OCI-LY3 (cell line): ENCODE measurements around the gene AKTIP.

ENCODE experiments used
- H2AFZ ChIP-seq: fragments of 200-600, 300-600 bp; shearing (Covaris generic); 2 replicates; pipeline ENCODE4 v1.6.0; 2014; ENCODE audit warnings: antibody characterized with exemption, low read depth, low read length
- H3K27ac ChIP-seq: fragments of 200-600, 300-600 bp; sonication (generic); 2 replicates; pipeline ENCODE4 v1.5.1; 2014; ENCODE audit warnings: mild to moderate bottlenecking, low read length, moderate library complexity, mixed read lengths
- H3K27me3 ChIP-seq: fragments of 200-600, 300-600 bp; sonication (generic); 2 replicates; pipeline ENCODE4 v1.6.1; 2014; ENCODE audit warnings: low read depth, low read length, mixed read lengths
- H3K36me3 ChIP-seq: fragments of 200-600, 300-600 bp; sonication (generic); replicated peaks from 2 replicates; pipeline ENCODE3; 2014; ENCODE audit warnings: low read depth, low read length, mixed read lengths
- H3K4me1 ChIP-seq: fragments of 300-600, 200-600 bp; sonication (generic); 2 replicates; pipeline ENCODE4 v1.6.1; 2014; ENCODE audit warnings: low read length, mixed read lengths
- H3K4me2 ChIP-seq: fragments of 200-600, 300-600 bp; sonication (generic); 2 replicates; pipeline ENCODE4 v1.6.1; 2014; ENCODE audit warnings: low read length, mixed read lengths
- H3K4me3 ChIP-seq: fragments of 300-600, 200-600 bp; sonication (generic); 2 replicates; pipeline ENCODE4 v1.5.1; 2014; ENCODE audit warnings: antibody characterized with exemption, mild to moderate bottlenecking, low read length, moderate library complexity
- H3K79me2 ChIP-seq: fragments of 300-600, 200-600 bp; shearing (Covaris generic); 2 replicates; pipeline ENCODE4 v1.6.1; 2014; ENCODE audit warnings: mild to moderate bottlenecking, low read length, mixed read lengths
- H3K9ac ChIP-seq: fragments of 300-600, 200-600 bp; shearing (Covaris generic); 2 replicates; pipeline ENCODE4 v1.6.0; 2014; ENCODE audit warnings: mild to moderate bottlenecking, low read length, moderate library complexity
- H3K9me3 ChIP-seq: fragments of 200-600, 300-600 bp; shearing (Covaris generic); 2 replicates; pipeline ENCODE4 v1.6.1; 2014; ENCODE audit warnings: low read length, mixed read lengths; ENCODE audit not compliant: insufficient read depth
- H4K20me1 ChIP-seq: fragments of 200-600, 300-600 bp; sonication (generic); 2 replicates; pipeline ENCODE4 v1.6.1; 2016; ENCODE audit warnings: low read length, mixed read lengths; ENCODE audit not compliant: insufficient read depth
- CTCF ChIP-seq: fragments of 200-600, 300-600 bp; sonication (generic); IDR thresholded peaks from 2 replicates; pipeline ENCODE4 v1.5.1; 2014; ENCODE audit warnings: antibody characterized with exemption, low read length, low read depth
- EZH2phosphoT487 ChIP-seq: fragments of 200-600 bp; shearing (Covaris generic); IDR thresholded peaks from 2 replicates; pipeline ENCODE4 v1.6.1; 2018; ENCODE audit warnings: antibody characterized with exemption, mixed run types, low read depth

Gene AKTIP

GRCh38 chr16:53511403-53512280, 8.6 kb upstream of the AKTIP start:
- H4K20me1 ChIP-seq = no peaks in the 10 kb centered on the region
- H3K27ac ChIP-seq = no peak overlapping the region
- peaks cover 8% of the 10 kb centered on the region; the same call in 1 of the 2 replicates for H3K4me1 ChIP-seq
- TF ChIP-seq EZH2phosphoT487 (no peak), CTCF (no peak)
- 0 out of 2 replicates have a peak, but pooled peaks cover 2% of the 10 kb centered on the region for H3K27me3 ChIP-seq
- no peak overlapping the region for H3K4me3 ChIP-seq
- no peaks in the 10 kb centered on the region for H3K36me3 ChIP-seq
- no peaks in the 10 kb centered on the region for H3K79me2 ChIP-seq
- H2AFZ ChIP-seq = no peak overlapping the region
- no peak overlapping the region for H3K9ac ChIP-seq
- no peaks in the 10 kb centered on the region for H3K9me3 ChIP-seq
- H3K4me2 ChIP-seq = no peak overlapping the region

- H3K27ac ChIP-seq = no peak overlapping the region
- peaks cover 8% of the 10 kb centered on the region; the same call in 1 of the 2 replicates for H3K4me1 ChIP-seq
- no peaks in the 10 kb centered on the region for H4K20me1 ChIP-seq
- H3K4me3 ChIP-seq = no peak overlapping the region
- no peak overlapping the region for H2AFZ ChIP-seq
- H3K36me3 ChIP-seq = no peaks in the 10 kb centered on the region
- no peaks in the 10 kb centered on the region for H3K9me3 ChIP-seq
- H3K9ac ChIP-seq = no peak overlapping the region
- no peaks in the 10 kb centered on the region for H3K79me2 ChIP-seq
- H3K27me3 ChIP-seq = 0 out of 2 replicates have a peak, but pooled peaks cover 2% of the 10 kb centered on the region
- H3K4me2 ChIP-seq = no peak overlapping the region
- TF ChIP-seq CTCF (no peak), EZH2phosphoT487 (no peak)
Measured at GRCh38 chr16:53511084-53511402, 8.0 kb upstream of the AKTIP start.

- Histone ChIP-seq H3K4me1 (peaks cover 8% of the 10 kb centered on the region; the same call in 1 of the 2 replicates), H3K27ac (no peak overlapping the region), H3K4me3 (peak overlapping the region; percentile 74), H3K4me2 (peak overlapping the region; percentile 93), H3K9me3 (no peaks in the 10 kb centered on the region), H3K79me2 (no peaks in the 10 kb centered on the region), H3K36me3 (no peaks in the 10 kb centered on the region), H2AFZ (peak overlapping the region; percentile 83), H3K27me3 (0 out of 2 replicates have a peak, but pooled peaks cover 2% of the 10 kb centered on the region), H4K20me1 (no peaks in the 10 kb centered on the region), H3K9ac (no peak overlapping the region)
- TF ChIP-seq CTCF = no peak
- TF ChIP-seq EZH2phosphoT487 = no peak
Measured at GRCh38 chr16:53510704-53511070, 7.7 kb upstream of the AKTIP start.

GRCh38 chr16:53509906-53510703, 7.1 kb upstream of the AKTIP start:
- H3K4me3 ChIP-seq = peak overlapping the region; percentile 74
- no peaks in the 10 kb centered on the region for H3K79me2 ChIP-seq
- H2AFZ ChIP-seq = peak overlapping the region; percentile 83
- H3K27ac ChIP-seq = no peak overlapping the region
- H3K9me3 ChIP-seq = no peaks in the 10 kb centered on the region
- H3K36me3 ChIP-seq = no peaks in the 10 kb centered on the region
- peaks cover 8% of the 10 kb centered on the region; the same call in 1 of the 2 replicates for H3K4me1 ChIP-seq
- H3K9ac ChIP-seq = peak overlapping the region; percentile 11
- H4K20me1 ChIP-seq = no peaks in the 10 kb centered on the region
- peak; percentile 93 for TF ChIP-seq CTCF
- TF ChIP-seq EZH2phosphoT487 = no peak
- H3K27me3 ChIP-seq = 0 out of 2 replicates have a peak, but pooled peaks cover 2% of the 10 kb centered on the region
- peak overlapping the region; percentile 93 for H3K4me2 ChIP-seq
